GM12865 (cell line): ENCODE results near the gene ZNF598.
A peak's percentile ranks its signal among the peaks of the same experiment; 100 is the strongest.

ENCODE experiments used
- DNase-seq: peaks from one replicate; pipeline ENCODE4 v3.0.0; 2010; ENCODE audit warnings: low read depth
- H3K4me3 ChIP-seq: 2 replicates; pipeline ENCODE4 v1.5.1; 2011; ENCODE audit warnings: mild to moderate bottlenecking, low read depth, low read length, control low read depth
- CTCF ChIP-seq: IDR thresholded peaks from 2 replicates; pipeline ENCODE4 v1.5.1; 2011; ENCODE audit warnings: low read length, control low read depth, low read depth, inconsistent platforms; ENCODE audit not compliant: insufficient read depth; ENCODE audit errors: missing control alignments

The ZNF598 gene

DNA sequence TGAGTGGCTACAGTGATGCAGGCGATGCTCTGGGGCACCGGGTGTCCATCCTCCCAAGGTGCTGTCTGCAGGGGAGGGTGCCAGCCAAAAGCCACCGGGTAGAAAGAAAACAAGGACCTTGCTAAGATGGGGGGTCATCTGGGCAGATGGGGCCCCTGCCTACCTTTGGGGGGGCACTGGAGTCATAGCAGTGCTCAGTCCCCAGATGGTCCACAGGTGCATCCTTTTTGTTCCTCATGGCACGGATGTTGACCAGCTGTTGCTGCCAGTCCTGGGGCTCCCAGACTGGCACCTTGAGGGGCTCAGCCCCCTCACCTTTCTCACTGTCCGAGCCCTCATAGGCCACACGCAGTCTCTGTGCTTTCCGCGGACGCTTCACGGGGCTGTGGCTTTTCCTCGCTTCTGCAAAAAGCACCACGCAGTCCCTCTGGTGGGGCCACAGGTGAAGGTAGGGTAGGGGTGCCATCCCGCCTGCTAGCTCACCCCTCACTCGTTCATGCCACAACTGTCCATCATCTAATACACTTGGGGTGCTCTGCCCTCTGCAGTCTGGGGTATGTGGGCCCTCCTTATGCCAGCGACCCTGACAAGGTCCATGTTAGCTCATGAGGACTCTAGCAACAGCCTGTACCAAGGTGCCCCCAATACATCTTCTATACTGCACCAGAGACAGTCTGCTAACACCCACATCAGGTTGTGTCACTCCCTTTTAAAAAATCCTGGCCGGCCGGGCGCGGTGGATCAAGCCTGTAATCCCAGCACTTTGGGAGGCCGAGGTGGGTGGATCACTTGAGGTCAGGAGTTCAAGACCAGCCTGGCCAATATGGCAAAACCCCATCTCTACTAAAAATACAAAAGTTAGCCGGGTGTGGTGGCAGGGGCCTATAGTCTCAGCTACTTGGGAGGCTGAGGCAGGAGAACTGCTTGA, 36.6 kb upstream of the ZNF598 start:
- no peak for DNase-seq
- H3K4me3 ChIP-seq: 0 out of 2 replicates have a peak overlapping the region, but pooled peaks have one; percentile 68
- TF ChIP-seq CTCF: no peak

DNA sequence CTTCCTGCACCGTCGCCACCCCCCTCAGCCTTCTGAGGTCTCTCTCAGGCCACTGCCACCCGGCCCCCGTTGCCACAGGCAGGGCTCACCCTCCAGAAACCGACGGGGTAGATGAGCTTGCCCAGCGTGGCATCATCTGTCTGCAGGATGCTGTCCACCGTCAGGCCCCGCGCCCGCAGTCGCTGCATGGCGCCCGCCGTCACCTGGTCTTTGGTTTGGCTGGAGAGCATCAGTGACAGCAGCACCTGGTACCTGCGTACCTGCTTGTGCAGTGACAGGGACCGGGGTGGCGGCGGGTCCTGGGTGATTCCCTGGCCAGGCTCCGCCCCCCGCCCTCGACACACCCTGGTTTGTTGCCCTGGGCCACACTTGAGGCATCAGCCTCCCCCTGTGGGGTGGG, 34.9 kb upstream of the ZNF598 start:
- H3K4me3 ChIP-seq: no peak overlapping the region
- no peak for TF ChIP-seq CTCF
- no peak for DNase-seq

- H3K4me3 ChIP-seq: no peak overlapping the region
- DNase-seq: peak; percentile 54
- TF ChIP-seq CTCF: no peak
Observed at GRCh38 chr16:2043667-2044451, 34.2 kb upstream of the ZNF598 start.

GRCh38 chr16:2042986-2043666, 33.5 kb upstream of the ZNF598 start:
- H3K4me3 ChIP-seq: no peak overlapping the region
- no peak for DNase-seq
- TF ChIP-seq CTCF: no peak

- no peak overlapping the region for H3K4me3 ChIP-seq
- no peak for TF ChIP-seq CTCF
- DNase-seq: no peak
Observed at GRCh38 chr16:2042171-2042985, 32.8 kb upstream of the ZNF598 start.
